ENCODE results near the gene MCRIP2.

Gene MCRIP2

GRCh38 chr16:649631-650030 lies 8.0 kb downstream of the MCRIP2 start:
- DNase-seq = no peak

DNA sequence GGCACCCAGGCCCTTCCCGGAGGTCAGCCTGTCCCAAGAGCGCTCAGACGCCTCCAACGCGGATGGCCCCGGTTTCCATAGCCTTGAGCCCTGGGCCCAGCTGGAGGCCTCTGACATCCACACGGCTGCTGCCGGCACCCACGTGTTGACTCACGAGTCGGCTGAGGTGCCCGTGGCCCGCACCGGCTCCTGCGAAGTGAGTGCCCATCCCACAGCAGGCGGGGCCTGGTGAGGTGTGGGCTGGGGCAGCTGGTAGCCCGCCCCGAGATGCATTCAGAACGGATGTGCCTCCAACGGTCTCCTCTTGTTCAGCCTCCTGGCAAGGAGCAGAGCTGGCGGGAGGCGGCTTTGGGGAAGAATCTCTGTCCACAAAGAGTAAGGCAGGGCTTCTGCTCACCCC lies 10.2 kb downstream of the MCRIP2 start:
- DNase-seq = no peak

GRCh38 chr16:652454-653305 lies 11.1 kb downstream of the MCRIP2 start:
- no peak for DNase-seq

DNA sequence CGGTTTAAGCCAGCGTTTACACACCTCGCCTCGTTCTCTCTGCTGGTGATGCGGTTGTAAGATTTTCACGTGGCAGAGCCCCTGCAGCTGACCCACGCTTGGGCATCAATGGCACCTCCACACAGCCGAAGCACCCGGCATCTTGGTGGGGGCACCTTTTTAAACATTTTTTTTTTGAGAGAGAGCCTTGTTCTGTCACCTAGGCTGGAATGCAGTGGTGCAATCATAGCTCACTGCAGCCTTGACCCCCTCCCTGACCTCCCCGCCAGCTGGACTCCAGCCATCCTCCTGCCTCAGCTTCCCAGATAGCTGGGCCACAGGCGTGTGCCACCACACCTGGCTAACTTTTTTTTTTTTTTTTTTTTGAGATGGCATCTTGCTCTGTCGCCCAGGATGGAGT lies 12.4 kb downstream of the MCRIP2 start:
- no peak for DNase-seq

GRCh38 chr16:657487-657886 lies 15.9 kb downstream of the MCRIP2 start:
- DNase-seq = no peak

DNA sequence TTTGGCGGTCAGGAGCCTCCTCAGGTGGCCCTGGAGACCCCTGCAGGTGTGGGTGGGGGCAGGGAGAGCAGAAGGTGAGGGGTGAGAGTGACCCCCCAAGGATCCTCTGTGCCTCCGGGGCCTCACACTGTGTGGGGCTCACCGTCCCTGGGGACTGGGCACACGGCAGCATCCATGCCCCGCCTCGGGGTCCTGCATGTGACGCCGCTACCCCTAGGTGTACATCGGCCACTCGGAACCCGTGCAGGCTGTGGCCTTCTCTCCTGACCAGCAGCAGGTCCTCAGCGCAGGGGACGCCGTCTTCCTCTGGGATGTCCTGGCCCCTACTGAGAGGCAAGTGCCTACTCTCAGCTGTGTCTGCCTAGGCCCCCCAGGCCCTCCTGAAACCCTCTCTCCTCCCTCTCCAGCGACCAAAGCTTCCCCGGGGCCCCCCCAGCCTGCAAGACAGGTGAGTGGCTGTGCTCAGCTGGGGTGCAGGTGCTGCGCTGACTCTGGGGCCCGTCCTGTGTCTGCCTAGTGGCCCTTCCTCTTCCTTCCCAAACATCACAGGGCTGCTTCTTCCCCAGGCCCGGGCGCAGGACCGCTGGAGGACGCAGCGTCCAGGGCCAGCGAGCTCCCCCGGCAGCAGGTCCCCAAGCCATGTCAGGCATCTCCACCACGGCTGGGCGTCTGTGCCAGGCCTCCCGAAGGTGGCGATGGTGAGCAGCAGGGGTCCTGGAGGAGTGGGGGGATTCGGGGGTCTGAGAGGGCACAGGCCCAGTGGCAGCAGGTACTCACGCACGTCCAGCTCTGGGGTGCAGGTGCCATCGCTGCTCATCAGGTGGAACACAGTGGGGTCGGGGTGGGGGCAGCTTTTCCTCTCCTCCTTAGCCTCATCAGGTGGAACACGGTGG lies 17.3 kb downstream of the MCRIP2 start:
- no peak for DNase-seq

DNA sequence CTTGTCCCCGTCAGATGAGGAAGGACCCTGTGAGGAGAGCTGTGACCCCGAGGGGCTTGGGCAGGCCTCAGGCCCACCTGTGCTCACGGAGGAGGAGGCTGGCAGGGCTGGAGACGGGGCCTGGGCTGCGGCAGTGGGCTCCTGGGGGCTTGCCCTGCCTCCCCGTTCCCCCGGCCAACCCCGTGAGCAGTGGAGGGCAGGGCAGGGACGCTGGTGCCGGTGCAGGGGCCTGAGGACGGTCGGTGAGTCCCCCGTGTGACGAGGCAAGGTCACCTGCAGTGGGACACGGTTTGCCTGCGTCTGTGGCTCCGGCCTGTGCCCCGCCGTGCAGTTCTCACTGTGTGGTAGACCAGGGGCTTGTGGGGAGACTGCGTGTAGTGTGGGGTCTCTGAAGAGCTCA lies 18.0 kb downstream of the MCRIP2 start:
- DNase-seq = no peak

DNA sequence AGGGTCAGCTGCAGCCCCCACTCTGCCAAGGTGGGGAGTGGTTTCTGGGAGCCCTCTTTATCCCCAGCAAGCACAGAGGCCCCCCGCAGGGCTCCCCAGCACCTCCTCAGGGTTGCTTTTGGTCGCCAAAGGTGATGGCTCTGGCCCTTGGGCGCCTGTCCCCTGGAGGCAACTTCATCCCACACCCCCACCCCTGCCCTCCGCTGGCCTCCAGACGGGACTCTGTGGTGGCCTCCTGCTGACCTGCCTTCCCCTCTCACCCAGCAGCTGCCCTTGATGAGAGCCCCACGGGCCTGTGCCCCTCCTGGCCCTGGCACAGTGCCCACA lies 18.5 kb downstream of the MCRIP2 start:
- no peak for DNase-seq

DNA sequence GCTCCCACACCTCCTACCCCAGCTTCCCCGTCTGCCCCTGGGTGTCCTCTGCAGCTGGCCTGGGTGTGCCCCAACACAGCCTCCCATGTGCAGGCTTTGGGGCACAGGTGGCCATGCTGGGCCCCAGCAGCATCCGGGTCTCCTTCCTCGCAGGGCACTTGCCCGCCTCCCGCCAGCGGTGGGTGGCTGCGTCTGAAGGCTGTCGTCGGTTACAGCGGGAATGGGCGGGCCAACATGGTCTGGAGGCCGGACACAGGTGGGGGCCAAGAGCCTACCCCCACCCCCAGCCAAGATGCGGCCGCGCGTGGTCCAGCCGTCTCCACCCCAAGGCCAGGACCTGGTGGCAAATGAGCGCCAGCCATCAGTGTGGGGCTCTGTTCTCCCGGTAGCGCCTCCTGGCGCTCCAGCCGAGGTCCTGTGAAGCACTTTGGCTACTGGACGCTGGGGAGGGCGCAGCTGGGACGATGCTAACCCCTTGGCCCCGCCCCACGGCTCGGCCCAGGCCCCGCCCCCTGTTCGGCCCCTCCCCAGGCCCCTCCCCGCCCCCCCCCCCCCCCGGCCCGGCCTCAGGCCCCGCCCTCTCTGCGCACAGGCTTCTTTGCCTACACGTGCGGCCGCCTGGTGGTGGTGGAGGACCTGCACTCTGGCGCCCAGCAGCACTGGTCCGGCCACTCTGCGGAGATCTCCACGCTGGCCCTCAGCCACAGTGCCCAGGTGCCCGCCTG lies 19.0 kb downstream of the MCRIP2 start:
- DNase-seq = peak; percentile 48

- DNase-seq = no peak
These were observed 19.7 kb downstream of the MCRIP2 start for GRCh38 chr16:661184-661821.

DNA sequence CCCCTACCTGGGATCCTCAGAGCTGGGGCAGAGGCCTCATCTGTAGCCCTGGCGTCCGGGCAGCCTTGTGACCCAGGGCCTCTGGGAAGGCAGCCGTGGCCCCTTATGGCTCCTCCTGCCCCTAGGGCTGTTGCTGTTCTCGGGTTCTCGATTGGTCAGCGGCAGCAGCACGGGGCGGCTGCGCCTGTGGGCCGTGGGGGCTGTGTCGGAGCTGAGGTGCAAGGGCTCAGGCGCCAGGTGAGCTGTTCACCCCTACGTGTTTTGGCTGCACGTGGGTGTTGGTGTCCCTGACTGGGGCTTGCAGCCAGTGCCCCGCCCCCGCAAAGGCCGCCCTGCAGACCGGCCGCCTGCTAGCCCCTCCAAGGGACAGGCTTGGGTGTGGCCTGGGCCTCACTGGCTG lies 20.5 kb downstream of the MCRIP2 start:
- DNase-seq = no peak

DNA sequence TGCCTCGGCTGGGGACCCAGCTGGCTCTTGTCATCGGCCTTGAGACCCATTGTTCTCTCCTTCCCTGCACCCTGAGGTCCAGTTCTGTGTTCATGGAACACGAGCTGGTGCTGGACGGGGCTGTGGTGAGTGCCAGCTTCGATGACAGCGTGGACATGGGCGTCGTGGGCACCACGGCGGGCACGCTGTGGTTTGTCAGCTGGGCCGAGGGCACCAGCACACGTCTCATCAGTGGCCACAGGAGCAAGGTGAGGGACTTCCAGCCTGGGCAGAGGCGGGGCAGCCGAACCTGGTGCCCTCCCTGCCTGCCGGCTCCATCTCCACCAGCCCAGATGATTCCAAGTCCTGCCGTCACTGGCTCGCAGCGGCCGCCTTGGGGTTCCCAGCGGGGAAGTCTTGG lies 21.0 kb downstream of the MCRIP2 start:
- DNase-seq = no peak

- DNase-seq = no peak
These were observed 24.9 kb downstream of the MCRIP2 start for GRCh38 chr16:666572-666971.

- no peak for DNase-seq
These were observed 25.6 kb downstream of the MCRIP2 start for GRCh38 chr16:667113-667779.

DNA sequence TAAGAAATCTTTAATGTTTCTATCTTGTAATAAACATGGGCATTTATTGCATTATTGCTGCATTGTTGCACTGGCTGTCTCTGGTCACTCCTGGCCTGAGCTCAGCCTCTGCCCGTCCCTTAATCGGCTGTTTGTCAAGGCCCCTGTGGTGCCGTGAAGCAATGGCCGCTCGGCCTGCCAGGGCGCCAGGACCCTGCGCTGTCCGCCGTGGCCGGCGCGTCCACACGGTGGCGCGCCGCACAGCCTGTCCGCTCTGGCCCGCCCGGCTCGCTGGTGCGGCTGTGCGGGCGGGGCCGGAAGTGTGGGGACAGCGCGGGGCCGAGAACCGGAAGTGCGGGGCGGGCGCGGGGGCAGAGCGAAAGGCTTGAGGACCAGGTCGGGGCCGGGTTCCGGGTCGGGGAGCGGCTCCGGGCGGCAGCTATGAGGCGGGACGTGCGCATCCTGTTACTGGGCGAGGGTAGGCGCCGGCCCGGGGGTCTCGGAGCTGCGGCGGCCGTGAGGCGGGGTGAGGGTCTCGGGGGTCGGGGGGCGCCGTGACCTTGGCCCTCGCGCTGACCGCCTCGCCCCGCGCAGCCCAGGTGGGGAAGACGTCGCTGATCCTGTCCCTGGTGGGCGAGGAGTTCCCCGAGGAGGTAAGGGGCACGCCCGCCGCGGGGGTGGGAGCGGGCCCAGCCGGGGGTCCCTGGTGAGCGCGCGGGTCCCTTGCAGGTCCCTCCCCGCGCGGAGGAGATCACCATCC lies 26.3 kb downstream of the MCRIP2 start, which contains the start of gene RHOT2:
Gene RHOT2 (plus strand): TSS at position 353 of the 739 bp plus-strand sequence. CDS start 68 bp downstream, at position 421.
- peak; percentile 72 for DNase-seq

DNA sequence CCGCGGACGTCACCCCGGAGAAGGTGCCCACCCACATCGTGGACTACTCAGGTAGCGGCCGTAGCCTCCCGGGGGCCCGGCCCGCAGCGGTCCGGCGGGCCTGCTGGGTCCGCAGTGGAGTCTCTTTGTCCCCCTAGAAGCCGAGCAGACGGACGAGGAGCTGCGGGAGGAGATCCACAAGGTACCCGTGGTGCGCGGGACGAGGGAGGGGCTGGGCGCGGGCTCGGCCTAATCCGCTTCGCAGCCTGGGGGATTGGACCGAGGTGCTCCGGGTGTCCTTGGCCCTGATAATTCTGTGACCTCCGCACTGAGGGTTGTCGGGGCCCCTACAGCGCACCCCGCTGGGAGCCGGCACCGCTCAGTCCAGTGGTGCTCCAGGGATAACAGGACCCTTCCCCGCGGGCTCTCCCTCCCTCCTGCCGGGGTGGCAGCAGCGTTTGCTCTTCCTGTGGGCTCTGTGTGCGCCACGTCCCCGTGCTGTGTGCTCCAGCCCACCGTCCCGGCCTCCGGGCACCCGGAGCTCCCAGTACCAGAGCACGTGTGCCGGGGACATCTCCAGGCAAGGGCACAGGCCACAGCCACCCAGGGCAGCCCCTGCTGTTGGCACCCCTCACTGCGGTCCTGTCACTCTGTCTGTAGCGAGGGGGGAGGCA lies 27.0 kb downstream of the MCRIP2 start:
- DNase-seq = no peak

- DNase-seq = no peak
These were observed 28.0 kb downstream of the MCRIP2 start for GRCh38 chr16:669666-670065.

- no peak for DNase-seq
These were observed 29.1 kb downstream of the MCRIP2 start for GRCh38 chr16:670485-671352.

GRCh38 chr16:671353-672131 lies 29.9 kb downstream of the MCRIP2 start:
- no peak for DNase-seq
